ENCODE data around the gene POLG2.
A peak's percentile ranks its signal among the peaks of the same experiment; 100 is the strongest.

The POLG2 gene

DNA sequence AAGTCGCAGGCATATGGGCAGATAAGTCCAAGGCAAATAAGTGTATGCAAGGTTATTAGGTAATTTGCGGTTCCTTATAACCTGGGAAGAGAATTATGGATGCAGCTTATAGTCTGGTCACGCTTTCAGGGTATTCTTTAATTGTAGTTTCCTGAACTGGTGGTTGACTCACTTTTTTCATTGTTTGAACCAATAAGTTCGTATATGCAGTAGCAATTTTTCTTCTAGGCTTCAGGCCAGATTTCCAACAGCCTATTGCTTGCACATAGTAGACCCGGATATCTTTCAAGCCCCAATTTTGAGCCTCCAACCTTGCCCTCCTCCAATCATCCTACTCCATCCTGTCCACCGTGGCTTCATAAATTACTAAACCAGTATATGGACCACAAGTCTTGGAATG lies 22.7 kb upstream of the POLG2 start:
- TF ChIP-seq, protein P1, sequence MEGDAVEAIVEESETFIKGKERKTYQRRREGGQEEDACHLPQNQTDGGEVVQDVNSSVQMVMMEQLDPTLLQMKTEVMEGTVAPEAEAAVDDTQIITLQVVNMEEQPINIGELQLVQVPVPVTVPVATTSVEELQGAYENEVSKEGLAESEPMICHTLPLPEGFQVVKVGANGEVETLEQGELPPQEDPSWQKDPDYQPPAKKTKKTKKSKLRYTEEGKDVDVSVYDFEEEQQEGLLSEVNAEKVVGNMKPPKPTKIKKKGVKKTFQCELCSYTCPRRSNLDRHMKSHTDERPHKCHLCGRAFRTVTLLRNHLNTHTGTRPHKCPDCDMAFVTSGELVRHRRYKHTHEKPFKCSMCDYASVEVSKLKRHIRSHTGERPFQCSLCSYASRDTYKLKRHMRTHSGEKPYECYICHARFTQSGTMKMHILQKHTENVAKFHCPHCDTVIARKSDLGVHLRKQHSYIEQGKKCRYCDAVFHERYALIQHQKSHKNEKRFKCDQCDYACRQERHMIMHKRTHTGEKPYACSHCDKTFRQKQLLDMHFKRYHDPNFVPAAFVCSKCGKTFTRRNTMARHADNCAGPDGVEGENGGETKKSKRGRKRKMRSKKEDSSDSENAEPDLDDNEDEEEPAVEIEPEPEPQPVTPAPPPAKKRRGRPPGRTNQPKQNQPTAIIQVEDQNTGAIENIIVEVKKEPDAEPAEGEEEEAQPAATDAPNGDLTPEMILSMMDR (IDR thresholded peaks at IDR 0.05; ENCODE audit: low read depth, low read length), result no peak
- no peak for DNase-seq (ENCODE audit: extremely low read depth, low read depth)

DNA sequence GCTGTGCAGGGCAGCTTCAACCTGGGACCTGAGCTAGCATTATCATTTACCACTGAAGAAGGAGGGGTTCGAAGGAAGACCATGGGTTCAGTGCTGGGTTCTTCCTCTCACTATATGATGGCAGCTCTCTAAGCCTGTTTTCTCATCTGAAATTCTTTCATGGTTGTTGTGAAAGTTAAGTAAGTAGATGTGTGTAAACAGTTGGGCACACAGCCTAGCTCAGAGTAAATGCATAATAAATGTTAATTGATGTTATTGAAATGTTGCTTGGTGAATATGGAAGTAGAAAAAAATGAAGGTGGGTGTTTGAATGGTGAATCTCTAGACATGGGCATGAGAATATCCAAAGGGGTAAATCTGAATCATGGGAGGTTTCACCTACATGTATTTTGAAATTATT lies 19.0 kb upstream of the POLG2 start:
- DNase-seq (ENCODE audit: extremely low read depth, low read depth), result no peak
- TF ChIP-seq, protein P1 (IDR thresholded peaks at IDR 0.05; ENCODE audit: low read depth, low read length), result no peak

DNA sequence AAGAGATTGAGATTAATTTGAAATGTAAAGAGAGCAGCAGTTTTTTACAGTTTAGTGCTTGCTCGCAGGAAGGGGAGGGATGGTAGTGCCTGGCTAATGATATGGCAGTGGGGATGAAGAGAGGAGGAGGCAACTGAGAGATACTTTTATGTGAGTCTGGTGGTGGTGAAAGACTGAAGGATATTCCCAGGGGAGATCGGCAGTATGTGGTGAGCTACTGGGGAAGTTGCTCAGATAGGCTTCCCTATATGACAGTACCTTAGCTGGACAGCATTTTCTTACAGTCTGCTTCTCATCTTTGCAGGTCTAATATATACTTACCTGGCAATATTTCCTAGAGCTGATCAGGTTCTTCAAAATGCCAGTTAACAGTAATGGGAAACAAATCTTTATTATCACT lies 18.6 kb upstream of the POLG2 start:
- TF ChIP-seq, protein P1 (IDR thresholded peaks at IDR 0.05; ENCODE audit: low read depth, low read length), result no peak
- DNase-seq (ENCODE audit: extremely low read depth, low read depth), result no peak

DNA sequence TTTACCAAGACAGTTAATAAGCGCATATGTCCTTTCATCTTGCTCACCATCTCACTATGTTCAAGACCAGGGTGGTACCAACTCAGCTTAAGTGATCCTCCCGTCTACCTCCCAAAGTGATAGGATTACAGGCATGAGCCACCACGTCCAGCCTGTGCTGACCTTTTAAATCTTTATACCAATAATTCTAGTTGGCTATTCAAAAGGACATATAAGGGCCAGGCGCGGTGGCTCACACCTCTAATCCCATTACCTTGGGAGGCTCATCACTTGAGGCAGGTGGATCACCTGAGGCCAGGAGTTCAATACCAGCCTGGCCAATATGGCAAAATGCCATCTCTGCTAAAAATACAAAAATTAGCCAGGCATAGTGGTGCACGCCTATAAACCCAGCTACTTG lies 12.3 kb upstream of the POLG2 start:
- TF ChIP-seq, protein P1 (IDR thresholded peaks at IDR 0.05; ENCODE audit: low read depth, low read length), result no peak
- DNase-seq (ENCODE audit: extremely low read depth, low read depth), result no peak

DNA sequence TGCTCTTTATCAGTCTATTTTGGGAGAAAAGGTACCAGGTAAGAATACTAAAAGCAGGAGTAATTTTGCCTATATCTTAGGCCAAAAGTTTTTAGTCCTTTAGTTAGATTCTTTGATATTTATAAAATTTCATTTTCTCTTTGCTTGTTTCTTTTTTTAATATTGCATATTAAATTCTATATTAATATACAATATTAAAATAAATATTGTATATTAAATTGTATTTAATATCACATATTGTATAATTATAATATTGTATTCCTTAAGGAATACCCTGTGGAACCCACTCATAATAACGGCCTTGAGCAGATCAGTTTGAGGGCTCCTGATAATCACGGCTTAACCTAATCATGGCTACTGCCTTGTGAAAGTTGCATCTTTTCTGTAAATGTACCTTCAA lies 11.8 kb upstream of the POLG2 start:
- DNase-seq (ENCODE audit: extremely low read depth, low read depth), result no peak
- TF ChIP-seq, protein P1 (IDR thresholded peaks at IDR 0.05; ENCODE audit: low read depth, low read length), result no peak

DNA sequence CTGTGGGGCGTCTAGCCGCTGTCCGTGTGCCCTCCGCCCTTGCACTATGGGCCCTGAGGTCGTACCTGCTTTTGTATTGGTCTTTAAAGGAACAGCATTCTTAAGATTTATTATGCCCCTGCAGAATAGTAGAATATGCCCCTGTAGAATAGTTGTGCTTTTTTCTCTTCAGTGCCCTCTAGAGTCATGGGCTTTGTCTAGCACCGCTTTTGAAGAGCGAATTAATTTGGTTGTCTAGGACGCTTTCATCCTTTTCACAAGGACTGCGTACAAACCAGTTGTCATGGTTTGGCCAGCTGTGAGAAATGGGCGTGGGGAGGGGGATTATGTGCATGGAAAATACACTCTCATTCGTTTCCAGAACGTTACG lies 10.5 kb upstream of the POLG2 start:
- DNase-seq (ENCODE audit: extremely low read depth, low read depth), result no peak
- TF ChIP-seq, protein P1 (IDR thresholded peaks at IDR 0.05; ENCODE audit: low read depth, low read length), result peak; percentile 57

DNA sequence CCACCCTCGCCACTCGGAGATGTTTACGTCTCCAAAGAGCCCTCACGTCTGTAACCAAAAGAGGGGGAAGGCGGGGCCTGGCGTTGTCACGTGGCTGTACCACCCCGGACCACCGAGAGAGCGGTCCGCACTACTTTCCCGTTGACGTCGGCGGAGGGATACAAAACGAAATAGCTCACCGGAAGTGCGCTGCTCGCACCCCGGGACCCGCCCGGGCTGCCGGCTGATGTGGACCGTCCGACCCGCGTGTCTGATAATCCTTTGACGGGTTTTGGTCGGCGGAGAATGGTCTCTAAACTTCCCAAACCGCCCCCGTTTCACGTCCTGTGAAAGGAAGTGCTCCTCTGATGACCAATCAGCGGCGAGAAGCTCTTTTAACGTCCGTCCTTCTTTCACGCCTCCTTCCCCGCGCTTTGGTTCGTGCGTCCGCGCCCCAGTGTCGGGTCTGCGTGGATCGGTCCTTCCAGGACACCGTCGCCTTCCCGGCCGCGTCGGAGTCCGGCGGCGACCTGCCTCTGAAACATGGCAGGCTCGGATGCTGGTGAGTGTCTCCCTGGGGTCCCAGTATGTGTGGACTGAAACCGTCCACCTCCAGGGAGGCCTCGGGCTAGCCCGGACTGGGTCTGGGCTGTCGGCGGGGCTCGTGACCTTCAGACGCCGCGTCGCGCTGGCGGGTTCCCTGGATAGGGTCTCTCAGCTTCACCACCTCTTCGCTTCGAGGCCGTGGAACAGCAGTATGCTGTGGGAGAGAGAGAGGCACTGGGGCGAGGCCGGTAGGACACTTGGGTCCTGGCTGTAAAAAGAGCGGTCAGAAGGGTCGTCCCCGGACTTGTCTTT lies 9.9 kb upstream of the POLG2 start, which contains the start of gene CEP95:
Gene CEP95, plus strand, starts transcription at position 402 of the 837 bp plus-strand sequence. Its CDS starts 121 bp downstream, at position 523.
- peak; percentile 99 for DNase-seq (ENCODE audit: extremely low read depth, low read depth)
- TF ChIP-seq, protein P1 (IDR thresholded peaks at IDR 0.05; ENCODE audit: low read depth, low read length), result no peak

Measured in AG09319 (cell line).